ENCODE results near the gene CFAP65.

CFAP65 gene

GRCh38 chr2:218991674-218992168 is 49.6 kb downstream of the CFAP65 start:
- DNase-seq = no peak

- no peak for DNase-seq
Measured at GRCh38 chr2:218990612-218991011, 50.7 kb downstream of the CFAP65 start.

- DNase-seq = no peak
Measured at GRCh38 chr2:218990052-218990451, 51.3 kb downstream of the CFAP65 start.

- DNase-seq = no peak
Measured at GRCh38 chr2:218988650-218989049, 52.7 kb downstream of the CFAP65 start.

GRCh38 chr2:218988164-218988563 is 53.2 kb downstream of the CFAP65 start:
- no peak for DNase-seq

GRCh38 chr2:218986148-218986761 is 55.1 kb downstream of the CFAP65 start:
- no peak for DNase-seq

DNA sequence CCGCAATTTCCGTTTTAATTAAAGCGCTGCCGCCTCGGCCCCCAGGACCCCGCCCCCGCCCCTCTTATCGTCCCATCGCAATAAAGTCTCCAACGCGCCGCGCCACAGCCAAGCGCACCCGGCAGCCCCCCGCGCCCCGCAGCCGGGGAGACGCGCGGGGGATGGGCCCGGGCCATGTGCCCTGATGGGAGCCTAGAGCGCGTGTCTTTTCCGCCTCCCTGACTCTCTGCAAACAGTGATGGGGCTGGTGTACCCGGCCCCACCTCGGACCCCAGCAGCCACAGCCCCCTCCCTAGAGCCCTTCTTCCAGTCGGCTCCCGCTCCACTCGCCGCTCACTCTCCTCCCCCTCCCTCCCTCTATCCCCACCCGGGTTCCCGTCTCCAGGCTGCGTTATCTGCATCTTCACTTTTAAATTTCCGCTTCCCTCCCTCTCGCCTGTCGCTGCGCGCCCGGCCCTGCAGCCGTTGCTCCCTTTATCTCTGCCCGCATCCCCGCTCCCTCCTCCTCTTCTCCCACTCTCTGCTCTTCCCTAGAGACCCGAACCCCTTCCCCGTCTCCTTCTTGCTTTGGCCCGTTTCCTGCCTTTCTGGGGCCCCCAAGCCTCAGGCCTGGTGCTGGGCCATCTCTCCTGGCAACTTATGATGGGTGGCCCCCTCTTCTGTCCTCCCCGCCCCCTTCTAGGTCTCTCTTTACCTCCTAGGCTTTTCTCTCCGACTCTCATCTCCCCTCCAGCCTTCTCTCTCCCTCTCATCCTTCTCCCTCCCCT is 55.8 kb downstream of the CFAP65 start:
- peak; percentile 29 for DNase-seq

- peak; percentile 42 for DNase-seq
Measured at GRCh38 chr2:218985021-218985324, 56.3 kb downstream of the CFAP65 start, which contains the start of gene FEV. Gene FEV (minus strand): TSS chr2:218985184. CDS start chr2:218985075, 109 bp downstream.

- peak; percentile 51 for DNase-seq
Measured at GRCh38 chr2:218984239-218985020, 56.9 kb downstream of the CFAP65 start.

GRCh38 chr2:218983934-218984238 is 57.4 kb downstream of the CFAP65 start:
- no peak for DNase-seq

- DNase-seq = peak; percentile 26
Measured at GRCh38 chr2:218983263-218983933, 57.9 kb downstream of the CFAP65 start.

DNA sequence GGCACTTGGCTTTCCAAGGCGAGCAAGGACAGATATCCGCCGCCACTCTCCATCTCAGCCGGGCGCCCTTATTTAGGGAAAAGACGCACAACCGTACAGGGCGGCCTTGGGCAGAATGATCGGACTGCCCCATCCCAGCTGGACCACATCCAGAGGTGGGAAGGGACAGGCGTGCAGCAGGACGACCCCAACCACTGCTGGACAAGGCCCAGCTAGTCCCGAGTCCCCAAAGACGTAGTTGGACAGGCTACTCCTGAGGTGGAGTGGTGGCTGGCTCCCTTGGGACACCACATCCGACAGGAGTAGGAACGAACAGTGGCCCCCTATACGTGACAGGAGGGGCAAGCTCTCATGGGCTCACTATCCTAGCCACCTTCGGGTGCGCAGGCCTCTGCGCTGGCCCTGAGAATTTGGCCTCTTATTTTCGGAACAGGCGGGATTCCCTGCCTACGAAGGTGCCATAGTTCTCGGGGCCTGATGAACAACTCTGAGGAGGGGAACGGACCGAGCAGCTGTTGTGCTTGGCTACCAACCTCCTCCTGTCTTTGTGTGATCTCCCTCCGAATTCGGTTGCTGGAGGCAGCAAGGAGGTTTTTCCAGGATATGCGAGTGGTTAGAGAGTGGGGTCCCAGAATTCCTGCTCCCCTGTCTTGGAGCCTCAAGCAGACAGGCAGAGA is 58.6 kb downstream of the CFAP65 start:
- no peak for DNase-seq

GRCh38 chr2:218981881-218982585 is 59.3 kb downstream of the CFAP65 start:
- peak; percentile 35 for DNase-seq

- DNase-seq = no peak
Measured at GRCh38 chr2:218981390-218981880, 59.9 kb downstream of the CFAP65 start.

DNA sequence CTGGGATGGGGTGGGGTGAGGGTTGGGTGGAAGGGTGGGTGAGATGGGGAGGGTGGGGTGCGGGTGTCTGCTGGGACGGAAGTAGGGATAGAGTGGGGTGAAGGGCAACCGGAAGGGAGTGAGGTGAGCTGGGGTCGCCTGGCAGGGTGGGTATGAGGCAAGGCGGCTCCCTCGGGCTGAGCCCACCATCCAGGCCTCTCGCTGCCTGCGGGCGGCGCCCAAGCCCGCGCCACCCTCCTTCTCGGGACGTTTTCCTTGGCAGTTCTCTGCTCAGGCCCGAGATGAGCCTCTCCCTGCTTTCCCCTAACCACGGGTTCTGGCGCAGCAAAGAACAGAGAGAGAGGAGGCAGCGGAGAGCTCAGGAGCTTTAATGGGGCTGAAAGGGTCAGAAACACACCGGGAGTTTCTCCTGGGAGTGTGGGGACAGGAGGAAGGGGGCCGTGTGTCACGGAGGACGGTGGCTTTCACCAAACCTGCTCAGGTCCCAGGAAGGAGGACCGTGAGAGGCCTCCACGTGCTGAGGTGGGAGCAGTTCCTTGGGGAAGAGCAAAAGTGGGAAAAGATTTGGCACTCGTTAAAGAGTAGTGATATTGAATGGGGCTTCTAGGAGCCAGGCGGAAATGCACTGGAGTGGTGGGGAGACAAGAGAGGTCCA is 60.5 kb downstream of the CFAP65 start:
- peak; percentile 39 for DNase-seq

GRCh38 chr2:218979846-218980734 is 61.2 kb downstream of the CFAP65 start:
- peak; percentile 78 for DNase-seq

DNA sequence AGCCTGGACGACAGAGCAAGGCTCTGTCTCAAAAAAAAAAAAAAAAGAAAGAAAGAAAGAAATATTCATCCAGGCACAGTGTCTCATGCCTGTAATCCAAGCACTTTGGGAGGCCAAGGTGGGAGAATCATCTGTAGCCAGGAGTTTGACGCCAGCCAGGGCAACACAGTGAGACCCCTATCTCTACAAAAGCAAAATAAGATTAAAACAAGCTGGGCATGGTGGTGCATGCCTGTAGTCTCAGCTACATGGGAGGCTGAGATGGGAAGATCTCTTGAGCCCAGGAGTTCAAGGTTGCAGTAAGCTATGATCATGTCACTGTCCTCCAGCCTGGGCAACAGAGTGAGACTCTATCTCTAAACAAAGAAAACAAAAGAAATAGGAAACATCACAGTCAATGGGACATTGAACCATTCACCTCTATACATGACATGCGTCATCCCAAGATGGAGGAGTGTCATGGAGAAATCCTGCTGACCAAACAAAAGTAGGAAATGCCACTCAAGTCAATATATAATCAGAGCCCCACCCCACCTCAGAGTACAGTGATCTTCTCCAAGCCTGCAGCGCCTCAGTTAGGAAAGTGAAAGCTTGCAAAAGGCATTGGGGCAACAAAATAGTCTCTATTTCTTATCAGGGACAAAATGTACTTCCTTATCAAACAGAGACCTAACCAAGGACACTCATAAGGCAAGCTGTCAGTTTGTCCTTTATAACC is 66.1 kb downstream of the CFAP65 start:
- DNase-seq = no peak

DNA sequence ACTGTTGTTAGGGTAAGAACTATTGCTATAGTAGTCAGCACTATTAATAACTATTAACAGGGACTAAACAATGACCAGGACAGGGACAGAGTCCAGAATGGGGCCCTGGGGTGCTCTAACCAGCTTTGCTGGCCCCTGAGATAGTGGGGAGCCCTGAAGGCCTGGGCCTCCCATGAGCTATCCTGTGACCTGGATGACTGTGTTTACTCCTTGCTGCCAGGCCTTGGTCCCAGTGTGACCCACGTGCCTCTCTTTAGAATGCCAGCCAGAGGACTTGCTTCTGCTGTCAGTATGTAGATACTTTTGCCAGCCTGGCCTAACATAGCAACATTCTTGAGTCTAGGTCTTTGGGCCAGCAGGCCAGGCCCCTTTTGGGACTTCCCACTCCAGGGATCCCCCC is 70.4 kb downstream of the CFAP65 start:
- DNase-seq = no peak

DNA sequence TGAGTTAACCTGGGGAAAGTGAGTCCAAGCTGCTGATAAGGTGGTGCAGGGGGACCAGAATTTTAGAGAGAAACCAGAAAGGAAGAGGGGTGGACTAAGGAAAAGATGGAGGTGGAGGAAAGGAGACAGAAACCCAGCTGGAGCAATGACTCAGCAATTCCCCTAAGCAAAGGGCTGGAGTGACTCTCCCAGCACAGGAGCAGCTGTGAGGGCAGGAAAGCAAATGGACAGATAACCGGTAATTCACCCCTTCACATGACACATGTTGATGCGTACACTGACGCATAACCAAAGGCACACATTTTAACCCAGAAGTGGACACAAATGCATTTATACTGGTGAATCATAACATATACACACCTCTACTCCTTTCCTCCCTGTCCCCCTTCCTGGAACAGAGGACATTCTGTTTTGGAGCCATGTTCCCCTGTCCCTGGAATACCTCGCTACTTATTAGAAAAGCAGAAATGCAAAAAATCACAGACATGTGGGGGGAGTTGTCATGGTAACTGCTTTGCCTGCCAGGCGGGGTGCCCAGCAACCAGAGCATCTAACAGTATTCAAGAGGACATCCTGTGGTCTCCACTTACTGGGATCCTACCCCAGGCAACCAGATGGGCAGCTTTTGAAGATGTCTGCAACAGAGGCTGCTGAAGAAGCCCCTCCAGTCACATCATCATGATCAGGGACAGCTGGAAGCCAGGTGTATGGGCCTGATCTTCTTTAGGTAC is 77.1 kb downstream of the CFAP65 start:
- DNase-seq = no peak
